ENCODE results near the gene TMEM212.

- TF ChIP-seq POLR2A (IDR thresholded peaks at IDR 0.05; ENCODE audit: low read depth, low read length): no peak
- TF ChIP-seq POLR2AphosphoS5 (IDR thresholded peaks at IDR 0.05; ENCODE audit: low read depth, low read length): no peak
Observed at GRCh38 chr3:171867981-171868380, 24.8 kb downstream of the TMEM212 start.

All from GM12892 (cell line).